Bronchial epithelial cell (primary cell): ENCODE data around the gene LDLR. TPM values are rescaled to one million over a fixed set of nuclear protein-coding genes. Genes with fewer than 3 reads are reported as not detected.
"Not testable (repeated sequence)": the region's sequence is repeated elsewhere in the genome, so short reads cannot be mapped to it uniquely, and the experiment has no call there.

Experiments used
- DNase-seq: peaks from one replicate; pipeline ENCODE4 v3.0.0-alpha.2; 2010; ENCODE audit warnings: low read depth
- FAIRE-seq: peaks from 2 replicates; lab custom pipeline; 2011; peaks lifted over from hg19 to GRCh38; lab: Jason Lieb, UNC
- H3K27me3 ChIP-seq: 2 replicates; pipeline ENCODE4 v1.5.1; 2011; ENCODE audit warnings: low read length; ENCODE audit not compliant: control insufficient read depth, insufficient read depth
- H3K36me3 ChIP-seq: 2 replicates; pipeline ENCODE4 v1.5.1; 2011; ENCODE audit warnings: low read length; ENCODE audit not compliant: control insufficient read depth, insufficient read depth
- H3K4me3 ChIP-seq: 2 replicates; pipeline ENCODE4 v1.5.1; 2011; ENCODE audit warnings: mild to moderate bottlenecking, low read depth, low read length, control low read depth
- total RNA-seq: library from RNA; depleted of rRNA; stranded (reverse); fragments of >200 nt; gene quantifications from 2 replicates; pipeline ENCODE4 v1.2.1, GENCODE V29; 2014
- TF ChIP-seq, protein P1 (sequence below): IDR thresholded peaks from 2 replicates; pipeline ENCODE4 v1.5.1; 2011; ENCODE audit warnings: mild to moderate bottlenecking, moderate library complexity, low read length, control low read depth, inconsistent platforms; ENCODE audit not compliant: insufficient read depth, severe bottlenecking

Gene LDLR
- total RNA-seq, 1 donor from 2014 or later, result 109 TPM

DNA sequence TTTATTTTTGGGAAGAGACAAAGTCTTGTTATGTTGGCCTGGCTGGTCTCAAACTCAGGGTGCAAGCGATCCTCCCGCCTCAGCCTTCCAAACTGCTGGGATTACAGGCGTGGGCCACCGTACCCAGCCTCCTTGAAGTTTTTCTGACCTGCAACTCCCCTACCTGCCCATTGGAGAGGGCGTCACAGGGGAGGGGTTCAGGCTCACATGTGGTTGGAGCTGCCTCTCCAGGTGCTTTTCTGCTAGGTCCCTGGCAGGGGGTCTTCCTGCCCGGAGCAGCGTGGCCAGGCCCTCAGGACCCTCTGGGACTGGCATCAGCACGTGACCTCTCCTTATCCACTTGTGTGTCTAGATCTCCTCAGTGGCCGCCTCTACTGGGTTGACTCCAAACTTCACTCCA lies 27.2 kb downstream of the LDLR start:
- Histone ChIP-seq H3K36me3 (peaks cover 54% of the 10 kb centered on the region), H3K4me3 (no peak overlapping the region), H3K27me3 (no peaks in the 10 kb centered on the region)
- TF ChIP-seq, protein P1, sequence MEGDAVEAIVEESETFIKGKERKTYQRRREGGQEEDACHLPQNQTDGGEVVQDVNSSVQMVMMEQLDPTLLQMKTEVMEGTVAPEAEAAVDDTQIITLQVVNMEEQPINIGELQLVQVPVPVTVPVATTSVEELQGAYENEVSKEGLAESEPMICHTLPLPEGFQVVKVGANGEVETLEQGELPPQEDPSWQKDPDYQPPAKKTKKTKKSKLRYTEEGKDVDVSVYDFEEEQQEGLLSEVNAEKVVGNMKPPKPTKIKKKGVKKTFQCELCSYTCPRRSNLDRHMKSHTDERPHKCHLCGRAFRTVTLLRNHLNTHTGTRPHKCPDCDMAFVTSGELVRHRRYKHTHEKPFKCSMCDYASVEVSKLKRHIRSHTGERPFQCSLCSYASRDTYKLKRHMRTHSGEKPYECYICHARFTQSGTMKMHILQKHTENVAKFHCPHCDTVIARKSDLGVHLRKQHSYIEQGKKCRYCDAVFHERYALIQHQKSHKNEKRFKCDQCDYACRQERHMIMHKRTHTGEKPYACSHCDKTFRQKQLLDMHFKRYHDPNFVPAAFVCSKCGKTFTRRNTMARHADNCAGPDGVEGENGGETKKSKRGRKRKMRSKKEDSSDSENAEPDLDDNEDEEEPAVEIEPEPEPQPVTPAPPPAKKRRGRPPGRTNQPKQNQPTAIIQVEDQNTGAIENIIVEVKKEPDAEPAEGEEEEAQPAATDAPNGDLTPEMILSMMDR, result no peak
- DNase-seq (no peak), FAIRE-seq (no peak)

DNA sequence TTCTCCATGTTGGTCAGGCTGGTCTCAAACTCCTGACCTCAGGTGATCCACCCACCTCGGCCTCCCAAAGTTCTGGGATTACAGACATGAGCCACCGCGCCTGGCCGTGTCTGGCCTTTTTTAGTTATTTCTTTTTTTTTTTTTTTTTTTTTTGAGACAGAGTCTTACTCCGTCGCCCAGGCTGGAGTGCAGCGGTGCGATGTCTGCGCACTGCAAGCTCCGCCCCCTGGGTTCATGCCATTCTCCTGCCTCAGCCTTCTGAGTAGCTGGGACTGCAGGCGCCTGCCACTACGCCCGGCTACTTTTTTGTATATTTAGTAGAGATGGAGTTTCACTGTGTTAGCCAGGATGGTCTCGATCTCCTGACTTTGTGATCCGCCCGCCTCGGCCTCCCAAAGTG lies 32.7 kb downstream of the LDLR start:
- not testable (repeated sequence) for FAIRE-seq, DNase-seq, H3K4me3 ChIP-seq, H3K27me3 ChIP-seq
- peaks cover 41% of the 10 kb centered on the region for H3K36me3 ChIP-seq

DNA sequence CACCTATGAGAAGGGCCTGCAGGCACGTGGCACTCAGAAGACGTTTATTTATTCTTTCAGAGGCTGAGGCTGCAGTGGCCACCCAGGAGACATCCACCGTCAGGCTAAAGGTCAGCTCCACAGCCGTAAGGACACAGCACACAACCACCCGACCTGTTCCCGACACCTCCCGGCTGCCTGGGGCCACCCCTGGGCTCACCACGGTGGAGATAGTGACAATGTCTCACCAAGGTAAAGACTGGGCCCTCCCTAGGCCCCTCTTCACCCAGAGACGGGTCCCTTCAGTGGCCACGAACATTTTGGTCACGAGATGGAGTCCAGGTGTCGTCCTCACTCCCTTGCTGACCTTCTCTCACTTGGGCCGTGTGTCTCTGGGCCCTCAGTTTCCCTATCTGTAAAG lies 33.9 kb downstream of the LDLR start:
- FAIRE-seq (no peak), DNase-seq (no peak)
- TF ChIP-seq, protein P1, result no peak
- no peak overlapping the region for H3K4me3 ChIP-seq
- no peaks in the 10 kb centered on the region for H3K27me3 ChIP-seq
- H3K36me3 ChIP-seq, result peaks cover 45% of the 10 kb centered on the region

DNA sequence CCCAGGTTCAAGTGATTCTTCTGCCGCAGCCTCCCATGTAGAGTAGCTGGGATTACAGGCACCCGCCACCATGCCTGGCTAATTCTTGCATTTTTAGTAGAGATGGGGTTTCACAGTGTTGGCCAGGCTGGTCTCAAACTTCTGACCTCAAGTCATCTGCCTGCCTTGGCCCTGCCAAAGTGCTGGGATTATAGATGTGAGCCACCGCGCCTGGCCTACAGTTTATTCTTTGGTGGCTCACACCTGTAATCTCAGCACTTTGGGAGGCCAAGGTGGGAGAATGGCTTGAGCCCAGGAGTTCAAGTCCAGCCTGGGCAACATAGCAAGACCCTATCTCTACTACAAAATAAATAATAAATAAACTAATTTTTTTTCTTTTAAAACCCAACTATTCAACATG lies 34.9 kb downstream of the LDLR start:
- not testable (repeated sequence) for H3K4me3 ChIP-seq, FAIRE-seq, H3K27me3 ChIP-seq

DNA sequence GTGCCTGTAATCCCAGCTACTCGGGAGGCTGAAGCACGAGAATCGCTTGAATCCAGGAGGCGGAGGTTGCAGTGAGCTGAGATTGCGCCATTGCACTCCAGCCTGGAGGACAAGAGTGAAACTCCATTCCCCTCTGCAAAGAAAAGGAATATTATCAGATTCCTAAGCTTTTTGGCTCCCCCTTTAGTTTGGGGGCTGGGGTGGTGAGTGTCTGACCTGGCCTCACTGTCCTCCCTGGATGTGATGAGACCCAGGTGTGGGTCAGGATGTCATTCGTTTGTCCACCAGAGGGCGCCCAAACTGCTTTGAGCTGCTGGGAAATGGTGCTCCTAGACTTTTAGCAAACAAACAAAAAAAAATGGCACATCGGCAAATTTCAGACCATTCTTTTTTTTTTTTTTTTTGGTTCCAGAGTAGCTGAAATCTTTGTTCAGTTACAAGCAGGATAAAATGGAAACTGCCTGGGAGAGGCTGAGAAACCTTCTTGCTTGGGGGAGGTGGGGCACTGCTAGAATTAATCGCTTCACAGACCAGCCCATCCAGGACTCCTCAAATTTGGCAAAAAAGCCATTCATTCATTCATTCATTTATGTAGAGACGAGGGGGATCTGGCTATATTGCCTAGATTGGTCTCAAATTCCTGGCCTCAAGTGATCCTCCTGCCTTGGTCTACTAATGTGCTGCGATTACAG lies 36.9 kb downstream of the LDLR start:
- DNase-seq, result no peak
- H3K4me3 ChIP-seq, result no peak overlapping the region
- no peaks in the 10 kb centered on the region for H3K27me3 ChIP-seq
- TF ChIP-seq, protein P1, result peak; percentile 71
- no peak for FAIRE-seq
- peaks cover 47% of the 10 kb centered on the region for H3K36me3 ChIP-seq

More for the DNA sequence above, 34.9 kb downstream of the LDLR start:
- peaks cover 47% of the 10 kb centered on the region for H3K36me3 ChIP-seq
- not testable (repeated sequence) for DNase-seq

DNA sequence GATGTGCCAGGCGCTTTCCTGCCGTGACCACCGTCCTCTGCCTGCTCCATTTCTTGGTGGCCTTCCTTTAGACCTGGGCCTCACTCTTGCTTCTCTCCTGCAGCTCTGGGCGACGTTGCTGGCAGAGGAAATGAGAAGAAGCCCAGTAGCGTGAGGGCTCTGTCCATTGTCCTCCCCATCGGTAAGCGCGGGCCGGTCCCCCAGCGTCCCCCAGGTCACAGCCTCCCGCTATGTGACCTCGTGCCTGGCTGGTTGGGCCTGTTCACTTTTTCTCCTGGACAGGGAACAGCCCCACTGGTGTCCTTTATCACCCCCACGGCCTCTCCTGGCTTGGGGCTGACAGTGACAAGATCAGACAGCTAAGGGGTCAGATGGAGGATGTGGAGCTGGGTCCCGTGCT lies 38.6 kb downstream of the LDLR start:
- DNase-seq (no peak), FAIRE-seq (no peak)
- Histone ChIP-seq H3K36me3 (peaks cover 56% of the 10 kb centered on the region), H3K27me3 (no peaks in the 10 kb centered on the region), H3K4me3 (no peak overlapping the region)
- TF ChIP-seq, protein P1, result no peak

DNA sequence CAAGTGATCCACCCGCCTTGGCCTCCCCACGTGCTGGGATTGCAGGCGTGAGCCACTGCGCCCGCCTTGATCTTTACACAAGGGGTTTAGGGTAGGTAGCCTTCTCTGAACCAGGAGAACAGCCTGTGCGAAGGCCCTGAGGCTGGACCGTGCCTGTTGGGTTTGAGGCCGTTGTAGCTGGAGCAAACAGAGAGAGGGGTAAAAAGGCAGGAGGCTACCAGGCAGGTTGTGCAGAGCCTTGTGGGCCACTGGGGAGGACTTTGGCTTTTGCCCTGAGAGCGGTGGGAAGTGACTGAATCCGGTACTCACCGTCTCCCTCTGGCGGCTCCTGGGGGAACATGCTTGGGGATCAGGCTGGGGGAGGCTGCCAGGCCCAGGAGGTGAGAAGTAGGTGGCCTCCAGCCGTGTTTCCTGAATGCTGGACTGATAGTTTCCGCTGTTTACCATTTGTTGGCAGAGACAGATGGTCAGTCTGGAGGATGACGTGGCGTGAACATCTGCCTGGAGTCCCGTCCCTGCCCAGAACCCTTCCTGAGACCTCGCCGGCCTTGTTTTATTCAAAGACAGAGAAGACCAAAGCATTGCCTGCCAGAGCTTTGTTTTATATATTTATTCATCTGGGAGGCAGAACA lies 41.7 kb downstream of the LDLR start:
- TF ChIP-seq, protein P1, result peak; percentile 83
- Histone ChIP-seq H3K36me3 (peaks cover 42% of the 10 kb centered on the region), H3K4me3 (no peak overlapping the region), H3K27me3 (no peaks in the 10 kb centered on the region)
- no peak for FAIRE-seq
- no peak for DNase-seq
